ENCODE data around the gene PIGO. TPM values are rescaled to one million over a fixed set of nuclear protein-coding genes. Genes with fewer than 3 reads are reported as not detected.

Gene PIGO
- total and polyA plus RNA-seq, 10 of the 15 experiments (the other 5 are each of a cell fraction or from before 2014, with no cell fraction given) = 8.2 to 23.3 (median 18.4) TPM

DNA sequence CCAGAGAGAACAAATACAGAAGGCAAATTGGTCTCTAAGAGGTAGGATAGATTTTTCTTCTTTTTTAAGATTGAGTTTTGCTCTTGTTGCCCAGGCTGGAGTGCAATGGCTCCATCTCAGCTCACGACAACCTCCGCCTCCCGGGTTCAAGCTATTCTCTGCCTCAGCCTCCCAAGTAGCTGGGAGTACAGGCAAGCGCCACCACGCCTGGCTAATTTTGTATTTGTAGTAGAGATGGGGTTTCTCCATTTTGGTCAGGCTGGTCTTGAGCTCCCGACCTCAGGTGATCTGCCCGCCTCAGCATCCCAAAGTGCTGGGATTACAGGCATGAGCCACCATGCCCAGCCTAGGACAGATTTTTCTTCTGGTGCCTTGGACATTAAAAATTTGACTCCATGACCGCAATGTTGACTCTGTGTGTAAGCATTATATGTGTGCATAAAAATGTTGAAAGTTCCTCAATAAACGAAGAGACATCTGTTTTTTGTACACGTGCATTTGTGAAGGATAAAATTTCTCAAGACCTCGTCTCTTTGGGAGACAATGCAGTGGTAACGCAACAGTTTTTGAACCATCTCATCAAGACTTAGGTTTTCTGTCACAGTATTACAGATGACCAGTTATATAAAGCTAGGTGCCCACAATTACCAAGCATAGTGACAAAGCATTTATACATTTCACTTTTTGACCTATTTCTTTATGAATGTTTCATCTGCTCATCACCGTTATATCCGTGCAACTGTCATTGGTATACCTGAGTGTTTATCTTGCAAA is 41.3 kb downstream of the PIGO start:
- Histone ChIP-seq H3K27ac (ENCODE audit: control insufficient read depth, insufficient read depth) (no peak overlapping the region), H3K4me1 (ENCODE audit: control insufficient read depth, insufficient read depth, low read length) (no peaks in the 10 kb centered on the region), H2AFZ (ENCODE audit: control insufficient read depth, low read depth, low read length) (no peak overlapping the region), H3K9me3 (replicated peaks; ENCODE audit: control insufficient read depth, insufficient read depth, low read length) (no peaks in the 10 kb centered on the region), H3K4me2 (ENCODE audit: control insufficient read depth, insufficient read depth) (no peak overlapping the region), H3K79me2 (ENCODE audit: control insufficient read depth, insufficient read depth, low read length) (no peaks in the 10 kb centered on the region), H3K27me3 (replicated peaks in 1 of 2; ENCODE audit: control insufficient read depth in 2 of 2, insufficient read depth in 2 of 2, low read length in 1 of 2) (no peaks in the 10 kb centered on the region), H4K20me1 (ENCODE audit: control insufficient read depth, insufficient read depth) (no peaks in the 10 kb centered on the region; the same call in 1 of the 2 replicates), H3K9ac (ENCODE audit: control insufficient read depth, insufficient read depth, low read length) (no peak overlapping the region), H3K36me3 (ENCODE audit: control insufficient read depth in 2 of 2, insufficient read depth in 2 of 2, low read length in 1 of 2) (peaks cover 20 to 34% of the 10 kb centered on the region in 2 experiments), H3K4me3 (no peak overlapping the region)
- WGBS (ENCODE audit: insufficient coverage, insufficient replicate concordance, low lambda C conversion rate, missing lambda C conversion rate) = 99% methylated on average over 14 of the region's 14 CpGs
- FAIRE-seq = no peak
- DNase-seq (ENCODE audit: low read depth, low spot score) = no peak
- POLR2A ChIA-PET = interaction anchor here (0.7 to 0.9 kb wide), 2 partner anchors 22 to 120 kb away, joined by 3 read pairs; no protein-coding TSS in a partner anchor
- SMC1A ChIA-PET (ENCODE audit: uncharacterized antibody, unreplicated experiment) = no interaction called here
- TF ChIP-seq, protein P1, sequence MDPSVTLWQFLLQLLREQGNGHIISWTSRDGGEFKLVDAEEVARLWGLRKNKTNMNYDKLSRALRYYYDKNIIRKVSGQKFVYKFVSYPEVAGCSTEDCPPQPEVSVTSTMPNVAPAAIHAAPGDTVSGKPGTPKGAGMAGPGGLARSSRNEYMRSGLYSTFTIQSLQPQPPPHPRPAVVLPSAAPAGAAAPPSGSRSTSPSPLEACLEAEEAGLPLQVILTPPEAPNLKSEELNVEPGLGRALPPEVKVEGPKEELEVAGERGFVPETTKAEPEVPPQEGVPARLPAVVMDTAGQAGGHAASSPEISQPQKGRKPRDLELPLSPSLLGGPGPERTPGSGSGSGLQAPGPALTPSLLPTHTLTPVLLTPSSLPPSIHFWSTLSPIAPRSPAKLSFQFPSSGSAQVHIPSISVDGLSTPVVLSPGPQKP (IDR thresholded peaks at IDR 0.05; ENCODE audit: low read depth, low read length) = no peak
- TF ChIP-seq MEF2B (IDR thresholded peaks at IDR 0.05; ENCODE audit: partially characterized antibody, poor library complexity, severe bottlenecking) (no peak), NFXL1 (IDR thresholded peaks at IDR 0.05; ENCODE audit: borderline replicate concordance) (no peak), ZNF384 (IDR thresholded peaks at IDR 0.05; ENCODE audit: borderline replicate concordance, low read depth, low read length) (no peak), HDAC6 (IDR thresholded peaks at IDR 0.05; ENCODE audit: unreplicated experiment) (no peak), TCF7 (IDR thresholded peaks at IDR 0.05; ENCODE audit: borderline replicate concordance) (no peak), RAD51 (IDR thresholded peaks at IDR 0.05) (no peak), KDM1A (IDR thresholded peaks at IDR 0.05; ENCODE audit: borderline replicate concordance) (no peak), WRNIP1 (IDR thresholded peaks at IDR 0.05; ENCODE audit: borderline replicate concordance, low read depth, low read length) (no peak), EED (IDR thresholded peaks at IDR 0.05; ENCODE audit: low read depth) (no peak), CREB1 (IDR thresholded peaks at IDR 0.05; ENCODE audit: low read depth) (no peak), JUND (IDR thresholded peaks at IDR 0.05; ENCODE audit: low read depth, low read length) (no peak), PAX5 (IDR thresholded peaks at IDR 0.05; ENCODE audit: borderline replicate concordance, low read depth, low read length) (no peak), HDAC2 (IDR thresholded peaks at IDR 0.05) (no peak)
- CTCF ChIA-PET = no interaction called here
- intact Hi-C loops (cut with micrococcal nuclease; ENCODE audit: unreplicated experiment) (loop anchor here (5.0 kb wide), 1 partner anchor 68 kb away; the partner anchor contains the start of gene DNAJB5), in situ Hi-C loops (cut with MboI) (loop anchor here (5.0 kb wide), 1 partner anchor 153 kb away; no protein-coding TSS in a partner anchor)
- RAD21 ChIA-PET (ENCODE audit: unreplicated experiment) = no interaction called here
- BruUV-seq (replicated peaks) = no TSS peak
- no peak for ATAC-seq
